Fibroblast of lung (primary cell): Measurements from ENCODE around the gene RPL39L. TPM values are rescaled to one million over a fixed set of nuclear protein-coding genes. Genes with fewer than 3 reads are reported as not detected.
"Not testable (repeated sequence)": the region's sequence is repeated elsewhere in the genome, so short reads cannot be mapped to it uniquely, and the experiment has no call there.

Experiments used
- DNase-seq, 2 donors: peaks; one replicate each; pipeline versions ENCODE4 v3.0.0 to v3.0.0-alpha.2; 2010; ENCODE audit warnings: low read depth in 2 of 2
- H2AFZ ChIP-seq: 2 replicates; pipeline ENCODE4 v1.5.1; 2012; ENCODE audit warnings: low read length, control low read depth, inconsistent platforms
- H3K27ac ChIP-seq: 2 replicates; pipeline ENCODE4 v1.5.1; 2011; ENCODE audit warnings: low read length, control low read depth; ENCODE audit not compliant: insufficient read depth
- H3K27me3 ChIP-seq: 2 replicates; pipeline ENCODE4 v1.5.1; 2011; ENCODE audit warnings: mild to moderate bottlenecking, low read length; ENCODE audit not compliant: control insufficient read depth, insufficient read depth
- H3K36me3 ChIP-seq: 2 replicates; pipeline ENCODE4 v1.5.1; 2011; ENCODE audit warnings: low read length; ENCODE audit not compliant: control insufficient read depth, insufficient read depth
- H3K4me1 ChIP-seq: 2 replicates; pipeline ENCODE4 v1.5.1; 2011; ENCODE audit warnings: low read length; ENCODE audit not compliant: control insufficient read depth, insufficient read depth; ENCODE audit errors: extremely low read depth
- H3K4me2 ChIP-seq: 2 replicates; pipeline ENCODE4 v1.5.1; 2011; ENCODE audit warnings: low read length, control low read depth; ENCODE audit not compliant: insufficient read depth; ENCODE audit errors: extremely low read depth
- H3K4me3 ChIP-seq, 4 experiments: fragments of 200-600 bp in 1 of 4; sonication (generic) in 1 of 4; replicated peaks in 1 of 4; 2 replicates each; pipeline ENCODE4 v1.5.1; 2011 to 2016; ENCODE audit warnings: low read length in 4 of 4, low read depth in 3 of 4, mild to moderate bottlenecking in 3 of 4, control low read depth in 2 of 4, inconsistent platforms in 1 of 4, mixed read lengths in 1 of 4; ENCODE audit not compliant: insufficient read depth in 1 of 4; ENCODE audit errors: control extremely low read depth in 1 of 4
- H3K79me2 ChIP-seq: 2 replicates; pipeline ENCODE4 v1.5.1; 2012; ENCODE audit warnings: mild to moderate bottlenecking, low read length, inconsistent platforms; ENCODE audit not compliant: control insufficient read depth, insufficient read depth
- H3K9ac ChIP-seq: 2 replicates; pipeline ENCODE4 v1.5.1; 2011; ENCODE audit warnings: mild to moderate bottlenecking, low read length, control low read depth; ENCODE audit not compliant: insufficient read depth
- H3K9me3 ChIP-seq: 2 replicates; pipeline ENCODE4 v1.5.1; 2012; ENCODE audit warnings: low read depth, low read length; ENCODE audit not compliant: control insufficient read depth, insufficient read depth
- H4K20me1 ChIP-seq: 2 replicates; pipeline ENCODE4 v1.5.1; 2011; ENCODE audit warnings: low read length; ENCODE audit not compliant: control insufficient read depth, insufficient read depth; ENCODE audit errors: extremely low read depth
- EZH2 ChIP-seq: IDR thresholded peaks from 2 replicates; pipeline ENCODE4 v1.5.1; 2012; ENCODE audit warnings: low read length, control low read depth, mild to moderate bottlenecking; ENCODE audit errors: missing control alignments
- polyA plus RNA-seq, 2 donors: library from polyadenylated mRNA; depleted of rRNA in 1 of 2; stranded (reverse) in 1 of 2; unstranded in 1 of 2; fragments of >200 nt; gene quantifications; 2 replicates each; pipeline ENCODE4 v1.2.1, GENCODE V29; 2011 to 2012; ENCODE audit warnings: missing spikeins in 1 of 2
- total RNA-seq: library from RNA; depleted of rRNA; stranded (reverse); fragments of >200 nt; gene quantifications from 2 replicates; pipeline ENCODE4 v1.2.1, GENCODE V29; 2014
- TF ChIP-seq, protein P1 (sequence below), 2 donors: IDR thresholded peaks in 1 of 2; conservative IDR thresholded peaks in 1 of 2; 1 replicate in 1 of 2; 2 replicates in 1 of 2; pipeline ENCODE4 v1.5.1; 2011 to 2012; ENCODE audit warnings: low read length in 2 of 2, control low read depth in 1 of 2, inconsistent platforms in 1 of 2, low read depth in 1 of 2, mild to moderate bottlenecking in 1 of 2

RPL39L gene
- total and polyA plus RNA-seq, 2 donors (not counting 1 experiment from before 2014, with no cell fraction given): 8.4 to 26.6 TPM

DNA sequence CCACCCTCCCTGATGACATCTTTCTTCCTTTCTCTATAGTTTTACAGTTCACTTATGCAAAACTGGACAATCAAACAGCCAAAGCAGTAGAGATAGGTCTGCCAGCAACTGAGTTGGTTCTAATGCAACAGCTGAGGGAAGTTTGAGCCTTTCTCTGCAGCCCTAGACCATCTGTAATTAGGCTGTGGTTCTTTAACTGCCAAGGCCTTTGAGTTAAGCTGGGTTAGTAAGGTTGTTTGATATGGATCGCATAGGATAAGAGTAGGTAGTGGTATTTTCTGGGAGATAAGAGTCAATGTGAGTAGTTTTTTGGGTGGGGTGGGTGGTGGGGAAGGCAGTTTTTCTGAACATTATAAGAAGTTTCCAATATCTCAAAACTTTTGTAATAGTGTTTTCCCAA, 3.0 kb downstream of the RPL39L start:
- Histone ChIP-seq H3K4me3 (no peak overlapping the region), H3K36me3 (no peaks in the 10 kb centered on the region), H3K9me3 (no peaks in the 10 kb centered on the region), H3K4me1 (no peaks in the 10 kb centered on the region), H3K27ac (no peak overlapping the region), H3K79me2 (no peaks in the 10 kb centered on the region), H4K20me1 (no peaks in the 10 kb centered on the region), H3K27me3 (no peaks in the 10 kb centered on the region), H2AFZ (no peak overlapping the region), H3K9ac (no peak overlapping the region), H3K4me2 (no peak overlapping the region)
- TF ChIP-seq EZH2: no peak
- TF ChIP-seq, protein P1, sequence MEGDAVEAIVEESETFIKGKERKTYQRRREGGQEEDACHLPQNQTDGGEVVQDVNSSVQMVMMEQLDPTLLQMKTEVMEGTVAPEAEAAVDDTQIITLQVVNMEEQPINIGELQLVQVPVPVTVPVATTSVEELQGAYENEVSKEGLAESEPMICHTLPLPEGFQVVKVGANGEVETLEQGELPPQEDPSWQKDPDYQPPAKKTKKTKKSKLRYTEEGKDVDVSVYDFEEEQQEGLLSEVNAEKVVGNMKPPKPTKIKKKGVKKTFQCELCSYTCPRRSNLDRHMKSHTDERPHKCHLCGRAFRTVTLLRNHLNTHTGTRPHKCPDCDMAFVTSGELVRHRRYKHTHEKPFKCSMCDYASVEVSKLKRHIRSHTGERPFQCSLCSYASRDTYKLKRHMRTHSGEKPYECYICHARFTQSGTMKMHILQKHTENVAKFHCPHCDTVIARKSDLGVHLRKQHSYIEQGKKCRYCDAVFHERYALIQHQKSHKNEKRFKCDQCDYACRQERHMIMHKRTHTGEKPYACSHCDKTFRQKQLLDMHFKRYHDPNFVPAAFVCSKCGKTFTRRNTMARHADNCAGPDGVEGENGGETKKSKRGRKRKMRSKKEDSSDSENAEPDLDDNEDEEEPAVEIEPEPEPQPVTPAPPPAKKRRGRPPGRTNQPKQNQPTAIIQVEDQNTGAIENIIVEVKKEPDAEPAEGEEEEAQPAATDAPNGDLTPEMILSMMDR (conservative IDR thresholded peaks at IDR 0.05 in 1 of 2, IDR thresholded peaks at IDR 0.05 in 1 of 2; ENCODE audit: low read depth in 1 of 2, low read length in 2 of 2): no peak
- DNase-seq: no peak

DNA sequence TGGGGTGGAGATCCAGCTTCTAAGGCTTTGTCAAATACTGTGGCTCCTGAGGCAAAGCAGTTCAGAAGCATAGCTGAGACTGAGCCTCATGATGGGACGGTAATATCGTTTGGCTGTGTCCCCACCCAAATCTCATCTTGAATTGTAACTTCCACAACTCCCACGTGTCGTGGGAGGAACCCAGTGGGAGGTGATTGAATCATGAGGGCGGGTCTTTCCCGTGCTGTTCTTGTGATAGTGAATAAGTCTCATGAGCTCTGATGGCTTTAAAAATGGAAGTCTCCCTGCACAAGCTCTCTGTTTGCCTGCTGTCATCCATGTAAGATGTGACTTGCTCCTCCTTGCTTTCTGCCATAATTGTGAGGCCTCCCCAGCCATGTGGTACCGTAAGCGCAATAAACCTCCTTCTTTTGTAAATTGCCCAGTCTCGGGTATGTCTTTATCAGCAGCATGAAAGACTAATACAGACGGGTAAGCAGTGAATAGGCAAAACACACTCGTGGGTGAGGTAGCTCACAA, 4.1 kb downstream of the RPL39L start:
- not testable (repeated sequence) for H3K36me3 ChIP-seq, H3K4me3 ChIP-seq, H3K9ac ChIP-seq, DNase-seq, H3K27me3 ChIP-seq, H3K9me3 ChIP-seq, H3K4me2 ChIP-seq, H3K4me1 ChIP-seq, H4K20me1 ChIP-seq, H3K79me2 ChIP-seq, H2AFZ ChIP-seq, H3K27ac ChIP-seq

DNA sequence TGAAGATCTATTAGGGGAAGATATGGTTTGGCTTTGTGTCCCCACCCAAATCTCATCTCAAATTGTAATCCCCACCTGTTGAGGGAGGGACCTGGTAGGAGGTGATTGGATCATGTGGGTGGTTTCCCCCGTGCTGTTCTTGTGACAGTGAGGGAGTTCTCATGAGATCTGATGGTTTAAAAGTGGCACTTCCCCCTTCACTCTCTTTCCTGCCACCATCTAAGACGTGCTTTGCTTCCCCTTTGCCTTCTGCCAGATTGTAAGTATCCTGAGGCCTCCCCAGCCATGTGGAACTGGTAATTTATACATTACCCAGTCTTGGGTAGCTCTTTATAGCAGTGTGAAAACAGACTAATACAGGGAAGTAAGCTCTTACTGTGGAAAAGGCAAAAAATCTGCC, 6.1 kb downstream of the RPL39L start:
- H3K4me2 ChIP-seq, H3K36me3 ChIP-seq, H3K4me3 ChIP-seq, H2AFZ ChIP-seq, H3K9ac ChIP-seq, H4K20me1 ChIP-seq, DNase-seq, H3K27ac ChIP-seq, H3K27me3 ChIP-seq, H3K9me3 ChIP-seq, H3K79me2 ChIP-seq, H3K4me1 ChIP-seq: not testable (repeated sequence)

DNA sequence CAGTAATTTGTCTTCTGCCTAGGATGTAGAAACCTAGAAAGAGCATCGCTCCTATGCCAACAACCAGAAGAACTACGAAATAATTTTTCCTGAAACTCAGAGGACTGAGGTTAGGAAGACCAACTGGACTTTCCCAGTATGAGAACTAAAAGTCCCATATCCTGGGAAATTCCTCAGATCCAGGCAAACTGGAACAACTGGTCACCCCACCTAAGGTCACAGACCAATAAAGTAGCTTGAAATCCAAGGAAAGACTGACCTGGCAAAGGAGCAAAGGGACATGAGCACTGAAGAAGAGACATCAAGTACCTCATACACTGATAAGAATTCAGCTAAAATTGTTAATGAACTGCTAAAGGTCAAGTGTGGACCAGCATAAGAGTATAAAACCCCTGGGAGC, 6.6 kb downstream of the RPL39L start:
- Histone ChIP-seq H3K36me3 (no peaks in the 10 kb centered on the region), H4K20me1 (no peaks in the 10 kb centered on the region), H3K4me2 (no peak overlapping the region), H3K27ac (no peak overlapping the region), H3K9me3 (no peaks in the 10 kb centered on the region), H3K79me2 (no peaks in the 10 kb centered on the region), H3K4me3 (no peak overlapping the region), H2AFZ (no peak overlapping the region), H3K9ac (no peak overlapping the region), H3K27me3 (no peaks in the 10 kb centered on the region), H3K4me1 (no peaks in the 10 kb centered on the region)
- no peak for DNase-seq
- TF ChIP-seq EZH2: no peak
- TF ChIP-seq, protein P1 (conservative IDR thresholded peaks at IDR 0.05 in 1 of 2, IDR thresholded peaks at IDR 0.05 in 1 of 2; ENCODE audit: low read depth in 1 of 2, low read length in 2 of 2): no peak
